ENCODE results near the gene WDFY4.

Gene WDFY4

GRCh38 chr10:48842231-48842630, 157.6 kb downstream of the WDFY4 start:
- DNase-seq (ENCODE audit: low read depth in 2 of 3, low spot score in 2 of 3), result no peak

DNA sequence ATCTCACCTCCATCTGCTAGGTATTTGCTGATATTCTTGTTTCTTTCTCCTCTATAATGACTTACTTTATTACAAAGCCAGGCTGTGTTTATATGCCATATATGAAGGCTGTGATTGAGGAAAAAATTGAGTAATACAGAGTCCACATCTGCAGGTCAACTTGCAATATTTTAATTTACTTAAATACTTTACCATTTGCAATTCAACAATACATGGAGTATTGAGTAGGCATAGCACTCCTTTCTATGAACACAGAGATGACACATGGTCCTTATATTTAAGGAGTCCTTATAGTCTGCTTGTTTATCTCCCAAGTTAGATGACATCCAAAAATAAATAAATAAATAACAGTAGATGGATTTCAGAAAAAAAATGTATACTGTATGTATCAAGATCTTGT, 158.5 kb downstream of the WDFY4 start:
- DNase-seq (ENCODE audit: low read depth in 2 of 3, low spot score in 2 of 3), result no peak

GRCh38 chr10:48844616-48845015, 159.9 kb downstream of the WDFY4 start:
- DNase-seq (ENCODE audit: low read depth in 2 of 3, low spot score in 2 of 3), result no peak

DNA sequence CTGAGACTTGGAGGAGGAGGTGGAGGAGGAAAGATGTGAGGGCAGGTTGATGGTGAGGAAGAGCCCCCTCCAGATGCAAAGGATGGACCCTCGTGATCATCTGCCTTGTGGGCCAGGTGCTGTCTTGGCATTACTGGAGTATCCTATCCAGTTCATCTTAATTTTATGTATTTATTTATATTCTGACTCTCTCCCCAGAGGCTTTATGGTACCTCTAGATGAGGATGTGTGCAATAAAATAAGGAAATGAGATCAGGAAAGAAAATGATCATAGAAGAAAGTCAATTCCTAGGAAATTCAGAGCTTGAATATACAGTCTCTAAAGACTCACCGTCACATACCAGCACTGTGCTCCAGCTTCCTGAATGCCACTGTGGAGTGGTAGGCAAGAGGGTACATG, 160.8 kb downstream of the WDFY4 start:
- DNase-seq (ENCODE audit: low read depth in 2 of 3, low spot score in 2 of 3), result no peak

DNA sequence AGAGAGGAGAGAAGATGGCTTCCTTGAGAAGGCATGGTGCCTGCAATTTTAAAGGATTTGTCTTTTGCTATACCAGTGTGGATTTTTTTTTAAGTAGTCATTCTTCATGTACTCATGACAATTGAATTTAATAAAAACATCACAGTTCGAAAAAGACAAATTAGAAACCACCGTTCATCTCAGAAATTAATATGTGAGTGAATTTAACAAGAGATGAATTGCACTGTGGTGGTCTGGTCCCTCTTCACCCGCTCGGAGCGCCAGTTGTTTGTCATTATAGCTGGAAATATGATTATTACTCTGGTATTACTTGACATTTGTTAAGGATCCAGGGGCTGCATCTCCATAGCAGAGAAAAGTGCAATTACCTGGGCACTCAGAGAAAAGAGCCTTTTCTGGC, 163.0 kb downstream of the WDFY4 start:
- no peak for DNase-seq (ENCODE audit: low read depth in 2 of 3, low spot score in 2 of 3)

DNA sequence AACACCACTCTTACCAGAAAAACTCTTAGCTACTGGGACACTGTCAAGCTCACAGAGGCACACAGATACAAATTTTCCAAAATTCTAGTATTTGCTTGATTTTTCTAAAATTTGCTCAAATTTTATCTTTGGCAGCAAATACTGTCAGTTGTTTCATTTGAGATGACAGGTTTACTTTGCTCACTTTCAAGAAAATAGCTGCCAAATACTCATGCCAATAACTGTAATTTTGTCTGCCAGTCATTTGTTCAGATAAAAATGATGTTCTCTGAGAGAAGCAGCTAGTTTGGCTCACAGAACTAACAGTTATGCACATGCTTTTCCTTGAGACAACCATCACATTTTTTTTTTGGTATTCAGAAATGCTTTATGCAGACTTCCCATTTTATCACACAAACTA, 172.2 kb downstream of the WDFY4 start:
- DNase-seq (ENCODE audit: low read depth in 2 of 3, low spot score in 2 of 3), result no peak

DNA sequence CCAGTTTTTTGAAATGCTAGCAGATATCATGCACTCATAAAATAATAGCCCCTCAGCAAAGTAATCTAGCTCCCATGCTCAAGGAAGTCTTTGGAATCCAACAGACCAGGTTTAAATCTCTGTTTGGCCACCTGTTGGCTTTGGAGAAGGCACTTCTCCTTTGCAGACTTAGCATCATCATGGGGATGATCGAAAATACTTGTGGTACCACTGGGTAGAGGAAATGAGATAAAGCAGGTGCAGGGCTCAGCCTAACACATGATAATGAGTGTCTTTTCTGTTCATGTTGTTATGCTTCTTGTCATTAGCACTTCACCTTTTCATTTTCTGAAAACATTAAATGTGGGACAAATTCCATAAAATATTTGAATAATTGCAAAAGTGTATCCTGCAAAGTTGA, 187.6 kb downstream of the WDFY4 start:
- no peak for DNase-seq (ENCODE audit: low read depth in 2 of 3, low spot score in 2 of 3)

- DNase-seq (ENCODE audit: low read depth in 2 of 3, low spot score in 2 of 3), result no peak
Measured at GRCh38 chr10:48878091-48878490, 193.4 kb downstream of the WDFY4 start.

- no peak for DNase-seq (ENCODE audit: low read depth in 2 of 3, low spot score in 2 of 3)
Measured at GRCh38 chr10:48879451-48879850, 194.8 kb downstream of the WDFY4 start.

- DNase-seq (ENCODE audit: low read depth in 2 of 3, low spot score in 2 of 3), result no peak
Measured at GRCh38 chr10:48880016-48880705, 195.5 kb downstream of the WDFY4 start.

DNA sequence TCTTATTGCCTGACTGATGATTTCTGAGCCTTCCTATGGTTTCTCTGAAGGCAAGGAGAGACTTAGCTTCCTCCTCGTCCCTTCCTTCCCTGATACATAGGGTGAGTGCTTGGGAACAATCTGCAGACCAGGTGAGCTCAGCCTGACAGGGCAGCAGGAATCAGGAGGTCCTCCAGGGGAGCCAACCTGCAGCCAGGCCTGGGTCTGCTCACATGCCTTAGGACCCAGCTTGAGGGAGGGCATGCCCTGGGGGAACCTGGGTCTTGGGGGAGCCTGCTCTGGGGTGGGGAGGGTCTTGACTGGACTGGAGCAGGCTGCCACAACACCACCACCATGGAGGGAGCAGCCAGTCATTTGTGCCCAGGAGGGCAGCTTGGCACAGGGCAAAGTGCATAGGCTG, 197.3 kb downstream of the WDFY4 start:
- DNase-seq (ENCODE audit: low read depth in 2 of 3, low spot score in 2 of 3), result no peak

DNA sequence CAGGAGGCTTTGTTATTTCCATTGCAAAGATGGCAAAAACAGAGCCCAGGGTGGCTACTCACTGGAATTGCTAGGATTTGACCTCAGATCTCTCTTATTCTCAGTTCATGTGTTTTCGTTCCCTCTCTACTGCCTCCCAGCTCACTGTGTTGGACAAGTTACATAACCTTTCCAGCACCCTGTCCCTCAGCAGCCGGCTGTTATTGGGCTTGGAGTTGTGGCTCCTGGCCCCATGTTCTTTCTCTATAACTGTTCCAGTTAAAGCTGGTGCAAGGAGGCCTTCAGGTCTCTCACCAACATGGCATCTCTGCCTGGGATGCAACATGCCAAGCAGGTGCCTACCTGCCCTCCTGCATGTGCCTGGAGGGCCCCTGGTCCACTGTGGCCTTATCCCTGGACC, 198.2 kb downstream of the WDFY4 start:
- DNase-seq (ENCODE audit: low read depth in 2 of 3, low spot score in 2 of 3), result no peak

- DNase-seq (ENCODE audit: low read depth in 2 of 3, low spot score in 2 of 3), result no peak
Measured at GRCh38 chr10:48883701-48884100, 199.0 kb downstream of the WDFY4 start.

DNA sequence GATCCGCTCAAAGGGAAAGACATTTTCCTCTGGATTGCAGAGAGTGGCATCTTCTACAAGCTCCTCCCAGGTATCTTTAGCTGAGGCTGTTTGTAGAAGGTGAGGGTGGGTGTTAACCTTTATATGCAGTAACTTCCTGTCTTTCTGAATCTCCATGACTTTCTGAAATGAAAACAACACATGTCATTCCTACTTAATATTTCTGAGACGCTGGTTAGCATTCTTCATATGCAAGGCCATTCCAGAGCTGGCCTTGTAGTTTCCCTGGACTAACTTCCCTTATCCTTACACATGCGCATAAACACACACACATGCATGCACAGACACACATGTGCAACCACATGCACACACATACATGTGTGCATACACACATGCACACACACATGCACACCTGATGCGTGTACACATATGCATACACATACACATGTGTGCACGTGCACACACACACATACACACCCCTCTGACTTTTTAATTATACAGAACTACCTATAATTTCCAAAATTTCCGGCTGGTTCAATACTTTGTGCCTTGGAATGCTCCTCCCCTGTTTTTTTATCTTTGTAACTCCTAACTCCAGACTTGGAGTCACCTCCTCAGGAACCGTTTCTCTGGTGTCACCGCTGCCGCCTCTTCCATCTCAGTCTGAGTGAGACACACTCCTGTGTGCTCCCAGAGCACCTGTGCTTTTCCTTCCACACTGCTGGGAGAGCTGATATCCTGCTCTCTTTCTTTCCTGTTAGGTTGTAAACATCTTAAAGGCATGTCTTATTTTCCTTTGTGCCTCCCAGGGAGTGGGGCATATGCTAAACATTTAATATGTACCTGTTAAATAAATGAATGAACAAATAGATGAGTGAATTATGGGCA, 199.7 kb downstream of the WDFY4 start:
- no peak for DNase-seq (ENCODE audit: low read depth in 2 of 3, low spot score in 2 of 3)

DNA sequence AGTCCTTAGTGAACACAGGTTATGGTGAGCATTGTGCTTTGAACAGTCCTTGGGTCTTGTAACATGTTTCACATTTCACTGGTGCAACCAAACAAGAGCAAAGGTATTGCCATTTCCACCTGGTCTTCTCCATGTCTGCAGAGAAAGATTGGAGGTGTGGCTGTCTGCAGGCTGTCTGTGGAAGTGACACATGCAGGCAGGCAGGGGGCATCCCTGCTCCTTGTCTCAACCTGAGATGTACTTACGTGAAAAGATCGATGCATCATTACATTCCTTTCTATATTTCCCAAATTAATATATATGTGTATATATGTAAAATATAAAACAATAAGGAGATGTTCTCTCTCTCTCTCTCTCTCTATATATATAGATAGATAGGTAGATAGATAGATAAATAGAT, 200.7 kb downstream of the WDFY4 start:
- DNase-seq (ENCODE audit: low read depth in 2 of 3, low spot score in 2 of 3), result no peak

GRCh38 chr10:48887982-48888381, 203.3 kb downstream of the WDFY4 start:
- no peak for DNase-seq (ENCODE audit: low read depth in 2 of 3, low spot score in 2 of 3)

DNA sequence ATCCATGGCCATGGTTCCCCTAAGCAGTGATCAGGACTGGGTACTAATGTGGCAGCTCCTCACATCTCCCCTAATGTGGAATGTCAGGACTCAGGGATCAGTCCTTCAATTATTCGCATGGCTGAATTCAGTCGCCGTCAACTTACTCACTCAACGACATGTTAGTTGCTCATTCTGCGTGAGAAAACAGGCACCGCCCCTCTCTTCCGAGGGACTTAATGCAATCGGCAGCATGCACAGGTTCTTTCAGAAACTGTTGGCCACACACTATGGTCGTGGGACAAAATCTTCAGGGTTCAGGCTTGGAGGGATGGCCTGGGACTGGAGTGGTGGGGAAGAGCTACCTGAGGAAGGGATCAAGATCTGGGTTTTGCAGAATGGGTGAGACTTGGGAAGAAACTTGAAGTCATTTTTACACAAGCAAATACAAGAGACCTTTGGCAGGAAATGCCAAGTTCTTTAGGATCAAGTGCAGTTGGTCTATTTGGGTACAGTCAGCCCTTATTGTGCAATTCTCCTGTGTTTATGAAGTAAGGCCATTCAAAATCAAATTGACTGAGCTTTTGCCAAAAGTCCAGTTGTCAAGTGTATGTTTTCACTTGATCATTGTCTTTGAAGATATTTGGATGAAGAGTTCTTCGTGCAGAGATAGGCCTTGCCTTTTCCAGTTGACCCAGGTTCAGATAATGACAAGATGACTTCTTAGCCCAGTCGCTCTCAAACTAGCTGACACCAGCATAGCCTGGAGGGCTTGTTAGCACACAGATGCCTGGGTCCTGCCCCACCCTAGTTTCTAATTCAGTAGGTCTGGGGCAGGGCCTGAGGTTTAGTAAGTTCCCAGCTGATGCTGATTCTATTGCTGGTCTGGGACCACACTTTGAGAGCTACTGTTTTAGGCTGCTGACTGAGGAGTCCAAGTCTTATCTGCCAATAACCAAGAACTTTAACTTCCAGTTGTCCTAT, 206.5 kb downstream of the WDFY4 start:
- DNase-seq (ENCODE audit: low read depth in 2 of 3, low spot score in 2 of 3), result no peak

DNA sequence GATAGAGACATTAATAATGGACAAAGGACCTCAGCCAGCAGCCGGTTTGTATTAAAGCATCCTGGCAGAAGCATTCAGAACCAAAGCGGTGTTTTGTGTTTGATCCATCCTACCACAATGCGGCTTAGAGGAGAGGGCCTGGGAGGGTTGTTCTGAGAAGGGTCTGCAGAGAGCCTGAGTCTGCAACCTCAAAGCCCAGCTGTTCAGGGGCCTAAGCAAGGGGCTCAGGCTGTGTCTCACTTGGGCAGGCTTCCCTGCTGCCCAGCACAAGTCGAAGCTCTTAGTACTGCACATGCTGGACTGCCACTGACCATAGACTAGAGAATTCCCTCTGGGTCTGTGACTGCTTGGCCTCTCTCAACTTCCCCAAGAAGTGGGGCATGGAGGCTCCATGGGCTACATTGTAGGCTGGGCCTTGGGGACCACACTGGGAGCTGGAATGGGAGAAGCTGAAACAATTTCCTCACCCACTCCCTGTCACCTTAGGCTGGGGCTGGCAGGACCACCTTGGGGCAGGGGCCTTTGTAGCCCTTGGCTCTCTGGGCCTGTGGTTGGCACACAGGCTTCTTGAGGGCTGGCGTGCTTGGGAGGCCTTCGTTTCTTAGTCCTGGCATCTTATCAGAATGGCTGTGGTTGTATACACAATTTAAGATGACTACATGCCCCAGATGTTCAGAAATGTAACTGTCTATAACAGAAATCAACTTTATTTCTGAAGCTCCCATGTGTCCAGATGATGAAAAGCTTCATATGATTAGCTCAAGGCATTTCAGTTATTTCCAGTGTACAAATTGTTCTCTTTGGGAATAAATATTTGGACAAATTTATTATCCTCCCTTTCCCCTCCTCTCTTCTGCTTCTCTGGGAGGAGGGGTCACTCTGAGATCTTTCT, 210.5 kb downstream of the WDFY4 start:
- no peak for DNase-seq (ENCODE audit: low read depth in 2 of 3, low spot score in 2 of 3)

DNA sequence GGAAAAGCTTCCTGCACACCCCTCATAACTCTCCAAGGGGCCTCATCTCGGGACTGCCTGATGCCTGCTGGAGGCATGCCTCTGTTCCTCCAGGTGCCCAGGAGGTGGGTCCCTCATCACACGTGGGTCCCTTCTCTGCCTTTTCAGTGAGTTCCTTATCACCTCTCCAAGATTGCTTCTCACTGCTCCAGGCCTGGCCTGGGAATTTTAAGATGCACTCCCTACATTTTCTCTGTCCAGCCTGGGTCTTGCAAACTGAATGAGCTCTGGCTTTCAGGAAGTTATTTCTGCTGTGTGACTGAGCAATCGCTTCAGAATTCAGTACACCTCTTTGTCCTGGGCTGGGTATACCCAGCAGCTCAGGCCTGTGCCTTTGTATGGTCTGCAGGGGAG, 211.1 kb downstream of the WDFY4 start:
- no peak for DNase-seq (ENCODE audit: low read depth in 2 of 3, low spot score in 2 of 3)

GRCh38 chr10:48896756-48897440, 212.2 kb downstream of the WDFY4 start:
- DNase-seq (ENCODE audit: low read depth in 2 of 3, low spot score in 2 of 3), result no peak
